ENCODE data around the gene UBL7. TPM values are rescaled to one million over a fixed set of nuclear protein-coding genes. Genes with fewer than 3 reads are reported as not detected.

The UBL7 gene
- total RNA-seq, 1 experiment from 2014 or later = 47.5 TPM

DNA sequence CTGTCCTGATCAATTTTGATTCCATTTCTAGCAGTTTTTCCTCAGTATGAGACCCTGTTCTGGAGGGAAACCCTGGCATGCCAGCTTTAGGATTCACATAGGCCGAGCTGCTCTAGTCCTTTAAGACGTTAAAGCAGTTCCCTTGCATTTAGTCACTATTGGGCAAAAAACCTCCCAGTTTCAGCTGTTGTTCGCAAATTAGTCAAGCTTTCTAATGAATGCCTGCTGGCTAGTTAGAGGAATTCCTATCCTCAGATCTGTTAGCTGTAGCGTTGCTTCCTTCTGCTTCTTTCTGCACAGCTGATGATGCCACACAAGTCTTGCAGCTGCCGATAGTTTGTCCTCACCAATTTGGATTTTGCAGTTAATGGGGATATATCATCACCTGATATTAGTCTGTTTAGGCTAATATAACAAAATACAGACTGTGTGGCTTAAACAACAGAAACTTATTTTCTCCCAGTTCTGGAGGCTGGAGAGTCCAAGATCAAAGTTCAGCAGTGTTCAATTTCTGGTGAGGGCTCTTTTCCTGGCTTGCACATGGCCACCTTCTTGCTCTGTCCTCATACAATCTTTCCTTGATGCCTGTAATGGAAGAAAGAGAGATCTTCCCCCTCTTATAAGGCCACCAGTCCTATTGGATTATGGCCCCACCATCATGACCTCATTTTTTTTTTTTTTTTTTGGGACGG lies 7.5 kb upstream of the UBL7 start:
- TF ChIP-seq, protein P1, sequence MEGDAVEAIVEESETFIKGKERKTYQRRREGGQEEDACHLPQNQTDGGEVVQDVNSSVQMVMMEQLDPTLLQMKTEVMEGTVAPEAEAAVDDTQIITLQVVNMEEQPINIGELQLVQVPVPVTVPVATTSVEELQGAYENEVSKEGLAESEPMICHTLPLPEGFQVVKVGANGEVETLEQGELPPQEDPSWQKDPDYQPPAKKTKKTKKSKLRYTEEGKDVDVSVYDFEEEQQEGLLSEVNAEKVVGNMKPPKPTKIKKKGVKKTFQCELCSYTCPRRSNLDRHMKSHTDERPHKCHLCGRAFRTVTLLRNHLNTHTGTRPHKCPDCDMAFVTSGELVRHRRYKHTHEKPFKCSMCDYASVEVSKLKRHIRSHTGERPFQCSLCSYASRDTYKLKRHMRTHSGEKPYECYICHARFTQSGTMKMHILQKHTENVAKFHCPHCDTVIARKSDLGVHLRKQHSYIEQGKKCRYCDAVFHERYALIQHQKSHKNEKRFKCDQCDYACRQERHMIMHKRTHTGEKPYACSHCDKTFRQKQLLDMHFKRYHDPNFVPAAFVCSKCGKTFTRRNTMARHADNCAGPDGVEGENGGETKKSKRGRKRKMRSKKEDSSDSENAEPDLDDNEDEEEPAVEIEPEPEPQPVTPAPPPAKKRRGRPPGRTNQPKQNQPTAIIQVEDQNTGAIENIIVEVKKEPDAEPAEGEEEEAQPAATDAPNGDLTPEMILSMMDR (conservative IDR thresholded peaks at IDR 0.05) = no peak
- no peak overlapping the region for H3K27ac ChIP-seq (ENCODE audit: insufficient read length, low read depth, low read length)
- no peak overlapping the region for H2AFZ ChIP-seq (ENCODE audit: low read length)
- no peak overlapping the region for H4K5ac ChIP-seq (ENCODE audit: insufficient read length, low read depth, low read length)
- Mint-ChIP-seq H3K9me3 (peaks cover 7 to 11% of the 10 kb centered on the region in 2 experiments), H3K4me1 (peaks cover 0 to 5% of the 10 kb centered on the region in 2 experiments; a peak in 1 of 4 replicates), H3K4me3 (no peak overlapping the region), H3K36me3 (ENCODE audit: insufficient read depth in 1 of 3, low read depth in 3 of 3) (peaks cover 46 to 72% (median 55%) of the 10 kb centered on the region in 3 experiments), H3K27ac (no peak overlapping the region), H3K27me3 (ENCODE audit: low read depth) (no peaks in the 10 kb centered on the region)
- H4K20me1 ChIP-seq (ENCODE audit: control insufficient read depth, insufficient read depth, insufficient read length) = no peaks in the 10 kb centered on the region
- H2BK5ac ChIP-seq (ENCODE audit: insufficient read length, low read length) = no peak overlapping the region
- H3K56ac ChIP-seq (ENCODE audit: insufficient read length, low read depth, low read length) = no peak overlapping the region
- no peaks in the 10 kb centered on the region for H3K4me1 ChIP-seq (ENCODE audit: insufficient read depth, low read length)
- no CpG with 5 or more reads among the region's 6 CpGs for WGBS (ENCODE audit: extremely low coverage, insufficient read length, low lambda C conversion rate)
- H2BK20ac ChIP-seq (ENCODE audit: low read depth, low read length, poor library complexity, severe bottlenecking) = no peak overlapping the region
- H3T11ph ChIP-seq (ENCODE audit: low read length) = no peak overlapping the region
- no peak overlapping the region for H2BK120ac ChIP-seq (ENCODE audit: low read depth, low read length, poor library complexity, severe bottlenecking)
- DNase-seq = no peak
- no peaks in the 10 kb centered on the region for H3K9me3 ChIP-seq (ENCODE audit: control insufficient read depth, low read depth, low read length)
- no peak overlapping the region for H3K4me2 ChIP-seq (ENCODE audit: insufficient read depth, insufficient read length, low read length)
- no peaks in the 10 kb centered on the region for H3K27me3 ChIP-seq (ENCODE audit: insufficient read depth, low read length)
- H3K79me2 ChIP-seq (ENCODE audit: insufficient read depth, low read length) = no peaks in the 10 kb centered on the region
- H4K91ac ChIP-seq (ENCODE audit: insufficient read length, low read depth, low read length) = no peak overlapping the region
- no peak overlapping the region for H3K4ac ChIP-seq (ENCODE audit: low read depth, low read length)
- no peak overlapping the region for H4K8ac ChIP-seq (replicated peaks; ENCODE audit: insufficient read length, low read depth, low read length)
- H3K9ac ChIP-seq (ENCODE audit: extremely low read depth, insufficient read length, low read length) = no peak overlapping the region
- no peak overlapping the region for H3K14ac ChIP-seq (ENCODE audit: insufficient read depth, low read length)
- H2AK5ac ChIP-seq (ENCODE audit: insufficient read length, low read length) = no peak overlapping the region
- H2BK15ac ChIP-seq (ENCODE audit: low read depth, low read length) = no peak overlapping the region
- H3K18ac ChIP-seq (ENCODE audit: insufficient read length, low read depth, low read length) = no peak overlapping the region
- no peaks in the 10 kb centered on the region for H3K23me2 ChIP-seq (ENCODE audit: insufficient read length, low read depth, low read length, poor library complexity, severe bottlenecking)
- no peak overlapping the region for H2BK12ac ChIP-seq (ENCODE audit: insufficient read length, low read depth, low read length)
- no peaks in the 10 kb centered on the region for H3K79me1 ChIP-seq (ENCODE audit: insufficient read depth, low read depth, low read length, poor library complexity, severe bottlenecking)
- H3K23ac ChIP-seq (ENCODE audit: insufficient read length, low read depth, low read length) = no peak overlapping the region

All from H9 (cell line).